A673 (cell line): Measurements from ENCODE around the gene USP15. TPM values are rescaled to one million over a fixed set of nuclear protein-coding genes. Genes with fewer than 3 reads are reported as not detected.

ENCODE experiments used
- BruUV-seq: library from RNA; stranded (reverse); fragments of 400-500 nt; replicated peaks from 2 replicates; lab custom pipeline; 2021; lab: Mats Ljungman, UMichigan
- CTCF ChIA-PET: fragments of 300-600 bp; sonication (Branson Sonifier 250); formaldehyde crosslinking; loops from one replicate; lab custom pipeline; 2022; ENCODE audit warnings: antibody characterized with exemption; lab: Charles Lee
- POLR2A ChIA-PET: fragments of 300-600 bp; sonication (Branson Sonifier 250); formaldehyde crosslinking; loops from one replicate; lab custom pipeline; 2022; ENCODE audit warnings: antibody characterized with exemption; ENCODE audit not compliant: low non-redundant PET; lab: Charles Lee
- DNase-seq: peaks from one replicate; pipeline ENCODE4 v3.0.0-alpha.2; 2015; ENCODE audit warnings: low spot score
- H3K27ac ChIP-seq: fragments of 200-600 bp; sonication (generic); 2 replicates; pipeline ENCODE4 v1.5.1; 2016; ENCODE audit warnings: mixed run types, low read depth, mild to moderate bottlenecking, mixed read lengths, antibody characterized with exemption, low read length; ENCODE audit not compliant: poor library complexity, severe bottlenecking
- H3K27me3 ChIP-seq: fragments of 200-600 bp; sonication (generic); replicated peaks from 2 replicates; pipeline ENCODE4 v1.6.1; 2017; ENCODE audit warnings: mixed run types, low read depth, mild to moderate bottlenecking, mixed read lengths, antibody characterized with exemption, low read length; ENCODE audit not compliant: insufficient read depth, poor library complexity
- H3K36me3 ChIP-seq: fragments of 200-600 bp; sonication (generic); 2 replicates; pipeline ENCODE4 v1.6.1; 2016; ENCODE audit warnings: mixed run types, mild to moderate bottlenecking, mixed read lengths, antibody characterized with exemption, low read length; ENCODE audit not compliant: insufficient read depth, poor library complexity, severe bottlenecking
- H3K4me1 ChIP-seq: fragments of 200-600 bp; sonication (generic); 2 replicates; pipeline ENCODE4 v1.6.1; 2017; ENCODE audit warnings: mixed run types, mild to moderate bottlenecking, mixed read lengths, antibody characterized with exemption, low read length; ENCODE audit not compliant: insufficient read depth, poor library complexity, severe bottlenecking
- H3K4me3 ChIP-seq: fragments of 200-600 bp; sonication (generic); 2 replicates; pipeline ENCODE4 v1.5.1; 2016; ENCODE audit warnings: low read depth, mixed run types, mild to moderate bottlenecking, mixed read lengths, low read length; ENCODE audit not compliant: poor library complexity, severe bottlenecking
- H3K9me3 ChIP-seq: fragments of 200-600 bp; sonication (generic); 2 replicates; pipeline ENCODE4 v1.6.1; 2016; ENCODE audit warnings: mixed run types, low read depth, mild to moderate bottlenecking, mixed read lengths, antibody characterized with exemption, low read length; ENCODE audit not compliant: poor library complexity, severe bottlenecking
- EZH2 ChIP-seq: fragments of 200-600 bp; sonication (generic); IDR thresholded peaks from 2 replicates; pipeline ENCODE4 v1.6.1; 2017; ENCODE audit warnings: borderline replicate concordance, low read depth, mild to moderate bottlenecking, mixed read lengths, antibody characterized with exemption, low read length; ENCODE audit not compliant: poor library complexity, severe bottlenecking
- intact Hi-C: fragments of 100-400 bp; cut with micrococcal nuclease; formaldehyde crosslinking; loops from one replicate; pipeline ENCODE4 v1.10.0; 2022; ENCODE audit not compliant: unreplicated experiment
- total RNA-seq: library from RNA; stranded (reverse); gene quantifications from 2 replicates; pipeline ENCODE4 v1.2.3, GENCODE V29; 2021
- TF ChIP-seq, protein P1 (sequence below): fragments of 300-800, 200-600 bp; sonication (generic); conservative IDR thresholded peaks from 2 replicates; pipeline ENCODE4 v1.5.1; 2017; ENCODE audit warnings: low read depth, mild to moderate bottlenecking, antibody characterized with exemption, low read length, moderate library complexity, mixed read lengths

The USP15 gene
- total RNA-seq, 1 experiment from 2014 or later, result 61.7 TPM

DNA sequence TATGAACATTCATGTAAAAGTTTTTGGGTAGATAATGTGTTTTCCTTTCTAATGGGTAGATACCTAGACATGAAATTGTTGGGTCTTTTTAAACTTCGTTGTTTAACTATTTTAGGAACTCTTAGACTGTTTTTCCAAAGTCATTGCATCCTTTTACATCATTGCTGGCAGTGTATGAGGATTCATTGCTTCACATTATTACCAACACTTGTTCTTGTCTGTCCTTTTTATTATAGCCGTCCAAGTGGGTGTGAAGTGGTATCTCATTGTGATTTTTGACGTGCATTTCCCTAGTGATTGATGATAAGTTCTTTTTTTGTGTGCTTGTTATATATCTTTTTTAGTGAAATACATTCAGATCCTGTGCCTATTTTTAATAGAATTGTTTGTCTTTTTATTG lies 39.4 kb downstream of the USP15 start:
- no peak for TF ChIP-seq EZH2
- TF ChIP-seq, protein P1, sequence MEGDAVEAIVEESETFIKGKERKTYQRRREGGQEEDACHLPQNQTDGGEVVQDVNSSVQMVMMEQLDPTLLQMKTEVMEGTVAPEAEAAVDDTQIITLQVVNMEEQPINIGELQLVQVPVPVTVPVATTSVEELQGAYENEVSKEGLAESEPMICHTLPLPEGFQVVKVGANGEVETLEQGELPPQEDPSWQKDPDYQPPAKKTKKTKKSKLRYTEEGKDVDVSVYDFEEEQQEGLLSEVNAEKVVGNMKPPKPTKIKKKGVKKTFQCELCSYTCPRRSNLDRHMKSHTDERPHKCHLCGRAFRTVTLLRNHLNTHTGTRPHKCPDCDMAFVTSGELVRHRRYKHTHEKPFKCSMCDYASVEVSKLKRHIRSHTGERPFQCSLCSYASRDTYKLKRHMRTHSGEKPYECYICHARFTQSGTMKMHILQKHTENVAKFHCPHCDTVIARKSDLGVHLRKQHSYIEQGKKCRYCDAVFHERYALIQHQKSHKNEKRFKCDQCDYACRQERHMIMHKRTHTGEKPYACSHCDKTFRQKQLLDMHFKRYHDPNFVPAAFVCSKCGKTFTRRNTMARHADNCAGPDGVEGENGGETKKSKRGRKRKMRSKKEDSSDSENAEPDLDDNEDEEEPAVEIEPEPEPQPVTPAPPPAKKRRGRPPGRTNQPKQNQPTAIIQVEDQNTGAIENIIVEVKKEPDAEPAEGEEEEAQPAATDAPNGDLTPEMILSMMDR, result no peak
- H3K4me1 ChIP-seq, result no peaks in the 10 kb centered on the region
- POLR2A ChIA-PET, result no interaction called here
- no peak for DNase-seq
- CTCF ChIA-PET, result no interaction called here
- H3K4me3 ChIP-seq, result no peak overlapping the region
- no peak overlapping the region for H3K27ac ChIP-seq
- peaks cover 10% of the 10 kb centered on the region for H3K9me3 ChIP-seq
- intact Hi-C loops, result no loop called here
- no peaks in the 10 kb centered on the region for H3K27me3 ChIP-seq
- no TSS peak for BruUV-seq
- H3K36me3 ChIP-seq, result peaks cover 28% of the 10 kb centered on the region

DNA sequence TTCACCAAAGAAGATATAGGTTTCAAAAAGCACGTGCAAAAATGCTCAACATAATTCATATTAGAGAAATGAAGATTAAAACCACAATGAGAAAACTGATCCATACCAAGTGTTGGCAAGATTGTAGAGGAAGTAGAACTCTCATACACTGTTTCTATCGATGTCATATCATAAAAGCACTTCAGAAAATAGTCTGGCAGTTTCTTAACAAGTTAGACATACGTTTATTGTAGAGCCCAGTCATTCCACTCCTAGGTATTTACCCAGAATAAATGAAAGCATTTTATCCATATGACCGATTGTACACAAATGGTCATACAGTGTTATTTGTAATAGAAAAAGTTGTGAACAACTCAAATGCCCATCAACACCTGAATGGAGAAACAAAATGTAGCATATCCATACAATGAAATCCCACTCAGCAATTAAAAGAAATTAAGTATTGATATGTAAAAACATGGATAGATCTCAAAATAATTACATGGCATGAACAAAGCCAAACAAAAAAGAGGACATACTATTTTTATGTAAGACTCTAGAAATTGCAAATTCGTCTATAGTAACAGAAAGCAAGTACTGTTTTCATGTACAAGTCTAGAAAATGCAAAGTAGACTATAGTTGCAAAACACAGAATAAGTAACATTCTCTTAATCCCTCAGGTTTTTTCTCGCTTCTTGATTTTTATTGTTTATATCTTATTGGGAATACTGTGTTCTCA lies 41.0 kb downstream of the USP15 start:
- peaks cover 35% of the 10 kb centered on the region for H3K36me3 ChIP-seq
- TF ChIP-seq EZH2, result no peak
- TF ChIP-seq, protein P1, result no peak
- POLR2A ChIA-PET, result no interaction called here

DNA sequence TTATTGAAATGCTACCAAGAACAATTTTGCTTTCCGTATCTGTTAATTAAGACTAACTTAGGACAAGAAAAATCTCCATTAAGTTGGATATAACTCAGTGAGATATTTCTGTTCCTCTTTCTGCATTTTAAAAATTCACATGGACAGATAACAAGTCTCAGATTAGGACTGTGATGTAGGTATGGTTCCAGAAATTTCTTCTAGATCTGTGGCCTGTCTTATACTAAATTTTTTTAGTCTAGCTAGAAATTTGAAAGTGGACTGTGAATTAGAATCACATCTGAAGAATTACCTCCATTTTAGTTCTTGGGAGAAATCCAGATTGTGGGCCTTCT lies 41.6 kb downstream of the USP15 start:
- no peak for DNase-seq
- CTCF ChIA-PET, result no interaction called here
- Histone ChIP-seq H3K27me3 (no peaks in the 10 kb centered on the region), H3K27ac (no peak overlapping the region), H3K4me3 (no peak overlapping the region), H3K36me3 (peaks cover 35% of the 10 kb centered on the region), H3K9me3 (peaks cover 10% of the 10 kb centered on the region), H3K4me1 (no peaks in the 10 kb centered on the region)
- intact Hi-C loops, result no loop called here
- POLR2A ChIA-PET, result no interaction called here
- BruUV-seq, result no TSS peak
- TF ChIP-seq, protein P1, result no peak
- TF ChIP-seq EZH2, result no peak

More for the DNA sequence above, 41.0 kb downstream of the USP15 start:
- H3K27me3 ChIP-seq, result no peaks in the 10 kb centered on the region
- no peaks in the 10 kb centered on the region for H3K4me1 ChIP-seq
- peaks cover 10% of the 10 kb centered on the region for H3K9me3 ChIP-seq
- intact Hi-C loops, result no loop called here
- H3K27ac ChIP-seq, result no peak overlapping the region
- BruUV-seq, result no TSS peak
- no peak for DNase-seq
- H3K4me3 ChIP-seq, result no peak overlapping the region
- CTCF ChIA-PET, result no interaction called here
